HG03060 (cell line): ENCODE results near the gene TMEM119.
"Not testable (repeated sequence)": the region's sequence is repeated elsewhere in the genome, so short reads cannot be mapped to it uniquely, and the experiment has no call there.

Experiments used
- ATAC-seq: cut with Tn5 transposase; IDR thresholded peaks from one replicate; pipeline ENCODE4 v1.9.1; 2021; ENCODE audit warnings: low read depth, moderate number of reproducible peaks; ENCODE audit not compliant: unreplicated experiment

TMEM119 gene

GRCh38 chr12:108589028-108589839 lies 8.7 kb downstream of the TMEM119 start:
- ATAC-seq, result no peak

- no peak for ATAC-seq
Observed at GRCh38 chr12:108587826-108588225, 10.1 kb downstream of the TMEM119 start.

DNA sequence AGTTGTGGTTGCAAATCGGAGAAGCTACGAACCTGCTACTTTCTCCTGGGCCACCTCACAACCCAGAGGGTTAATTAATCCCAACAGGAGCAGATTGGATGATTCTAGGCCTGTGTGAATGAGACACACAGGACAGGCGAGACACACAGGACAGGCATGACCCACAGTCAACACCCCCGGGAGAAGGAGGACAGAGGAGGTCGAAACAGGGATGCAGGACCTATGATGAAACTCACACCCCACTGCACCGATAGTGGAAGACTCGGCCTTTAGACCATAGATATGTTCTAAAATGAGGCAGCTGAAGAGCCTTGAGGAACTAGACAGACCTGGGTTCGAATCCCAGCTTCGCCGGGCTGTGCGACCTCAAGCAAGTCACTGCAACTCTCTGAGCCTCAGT lies 11.6 kb downstream of the TMEM119 start:
- no peak for ATAC-seq

- no peak for ATAC-seq
Observed at GRCh38 chr12:108585864-108586263, 12.0 kb downstream of the TMEM119 start.

GRCh38 chr12:108584456-108585065 lies 13.3 kb downstream of the TMEM119 start:
- ATAC-seq, result no peak

DNA sequence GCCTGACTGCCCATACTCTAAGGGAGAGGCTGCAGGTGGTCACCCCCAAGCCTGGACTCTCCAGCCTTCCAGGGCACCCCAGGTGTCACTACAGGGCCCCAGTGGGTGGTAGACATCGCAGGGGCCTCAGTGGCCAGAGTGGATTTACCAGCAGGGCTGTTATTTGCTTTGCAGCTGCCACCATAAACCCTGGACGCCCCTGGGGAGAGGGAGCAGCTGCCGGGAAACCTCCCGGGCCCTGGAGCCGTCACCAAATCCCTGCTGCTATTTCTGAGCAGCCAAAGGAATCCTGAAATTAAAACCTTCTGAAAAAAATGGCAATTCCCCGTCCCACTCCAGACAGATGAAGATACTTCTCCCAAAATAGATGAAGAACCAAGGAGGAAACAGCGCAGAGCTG lies 13.9 kb downstream of the TMEM119 start:
- ATAC-seq, result no peak

- no peak for ATAC-seq
Observed at GRCh38 chr12:108582978-108583770, 14.7 kb downstream of the TMEM119 start.

- ATAC-seq, result no peak
Observed at GRCh38 chr12:108582509-108582908, 15.4 kb downstream of the TMEM119 start.

DNA sequence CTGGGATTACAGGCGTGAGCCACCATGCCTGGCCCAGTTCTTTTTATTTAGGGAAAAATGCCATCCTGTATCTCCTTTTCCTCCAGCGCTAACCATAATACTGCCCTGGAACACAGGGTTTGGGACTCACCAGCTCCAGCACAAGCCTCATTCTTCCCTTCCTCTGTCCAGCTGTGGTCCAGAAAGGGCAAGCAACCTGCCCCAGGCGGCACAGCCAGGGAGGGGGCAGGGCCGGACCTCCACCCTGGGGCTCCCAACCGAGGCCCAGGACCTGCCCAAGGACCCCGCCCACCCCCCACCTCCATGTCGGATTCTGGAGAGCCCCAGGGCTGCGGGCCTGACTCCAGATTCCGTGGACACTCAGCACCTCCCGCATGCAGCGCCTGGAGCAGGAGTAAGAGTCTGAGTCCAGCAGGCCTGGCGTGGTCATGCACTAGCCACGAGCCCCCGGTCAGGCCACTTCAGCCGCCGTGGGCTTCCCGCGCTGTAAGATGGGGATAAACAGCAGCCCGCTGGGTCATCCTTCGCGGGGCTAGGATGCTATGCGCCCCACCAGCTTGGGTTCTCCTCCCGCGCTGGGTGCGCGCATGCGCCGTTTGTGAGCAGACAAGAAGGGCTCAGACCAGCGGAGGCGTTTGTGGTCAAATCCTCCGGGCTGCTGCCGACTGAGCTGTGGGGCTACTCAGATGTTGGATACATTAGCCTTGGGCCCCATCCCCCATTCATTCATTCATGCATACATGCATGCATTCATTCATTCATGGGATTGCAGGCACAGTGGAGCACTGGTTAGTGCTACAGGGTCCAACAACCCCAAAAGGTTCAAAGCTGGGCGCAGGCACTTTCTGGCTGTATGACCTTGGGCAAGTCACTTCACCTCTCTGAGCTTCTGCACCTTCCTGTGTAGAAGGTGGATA lies 16.3 kb downstream of the TMEM119 start:
- no peak for ATAC-seq

GRCh38 chr12:108580531-108580930 lies 17.4 kb downstream of the TMEM119 start:
- ATAC-seq, result no peak

DNA sequence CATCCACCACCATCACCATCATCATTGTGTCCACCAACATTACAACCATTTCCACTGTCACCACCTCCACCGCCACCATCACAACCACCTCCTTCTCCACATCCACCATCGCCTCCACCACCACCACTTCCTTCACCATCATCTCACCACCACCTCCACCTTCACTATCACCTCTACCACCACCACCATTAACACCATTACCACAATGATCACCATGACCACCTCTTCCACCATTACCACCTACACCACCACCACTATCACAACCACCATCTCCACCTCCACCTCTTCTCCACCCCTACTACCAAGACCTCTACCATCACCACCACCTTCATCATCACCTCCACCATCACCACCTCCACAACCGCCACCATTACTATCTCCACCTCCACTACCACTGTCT lies 19.1 kb downstream of the TMEM119 start:
- ATAC-seq, result no peak

- ATAC-seq, result no peak
Observed at GRCh38 chr12:108578264-108578663, 19.6 kb downstream of the TMEM119 start.

- ATAC-seq, result no peak
Observed at GRCh38 chr12:108577458-108577857, 20.4 kb downstream of the TMEM119 start.

- no peak for ATAC-seq
Observed at GRCh38 chr12:108576660-108577234, 21.1 kb downstream of the TMEM119 start.

- no peak for ATAC-seq
Observed at GRCh38 chr12:108575199-108575912, 22.5 kb downstream of the TMEM119 start.

GRCh38 chr12:108574276-108574675 lies 23.6 kb downstream of the TMEM119 start:
- not testable (repeated sequence) for ATAC-seq

- no peak for ATAC-seq
Observed at GRCh38 chr12:108573317-108573716, 24.6 kb downstream of the TMEM119 start.

GRCh38 chr12:108572166-108572790 lies 25.6 kb downstream of the TMEM119 start:
- no peak for ATAC-seq

DNA sequence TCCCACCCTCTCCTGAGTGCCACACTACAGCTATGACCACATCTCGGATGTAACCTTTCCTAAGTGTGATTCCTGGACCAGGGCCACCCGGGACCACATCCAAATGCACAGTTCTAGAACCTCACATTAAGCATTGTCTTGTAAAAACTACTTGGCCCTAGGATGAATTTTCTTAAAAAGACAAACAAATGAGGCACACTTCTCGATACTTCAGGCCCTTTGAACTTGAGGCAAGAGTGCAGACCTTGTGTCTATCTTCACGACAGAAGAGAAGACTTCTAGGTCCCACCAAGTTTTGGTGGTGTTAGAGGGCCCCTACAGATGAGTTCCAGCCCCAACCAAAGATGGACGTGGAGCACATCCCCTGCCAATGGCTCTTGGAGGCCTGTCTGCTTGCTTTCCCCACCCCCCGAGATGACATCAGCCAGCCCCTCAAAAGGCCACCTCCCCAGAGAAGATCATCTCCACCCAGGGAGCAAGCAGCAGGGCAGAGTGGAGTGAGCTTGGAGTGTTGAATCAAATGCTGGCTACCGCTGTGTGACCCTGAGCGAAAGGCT lies 26.2 kb downstream of the TMEM119 start:
- ATAC-seq, result no peak
